ENCODE measurements around the gene EN1. TPM values are rescaled to one million over a fixed set of nuclear protein-coding genes. Genes with fewer than 3 reads are reported as not detected.

Gene EN1
- total RNA-seq, 1 experiment from 2014 or later: 4.7 TPM

GRCh38 chr2:118852605-118853128 is 5.2 kb upstream of the EN1 start:
- Histone ChIP-seq H3K27ac (no peak overlapping the region), H3K27me3 (replicated peaks) (no peaks in the 10 kb centered on the region), H3K36me3 (no peaks in the 10 kb centered on the region), H3K4me1 (replicated peaks) (no peaks in the 10 kb centered on the region), H3K4me3 (no peak overlapping the region), H3K9me3 (replicated peaks) (no peaks in the 10 kb centered on the region)
- no peak for DNase-seq (ENCODE audit: low read depth in 1 of 2, low spot score in 2 of 2)

GRCh38 chr2:118851650-118852049 is 4.2 kb upstream of the EN1 start:
- Histone ChIP-seq H3K9me3 (replicated peaks) (no peaks in the 10 kb centered on the region), H3K4me1 (replicated peaks) (no peaks in the 10 kb centered on the region), H3K36me3 (no peaks in the 10 kb centered on the region), H3K4me3 (no peak overlapping the region), H3K27me3 (replicated peaks) (no peaks in the 10 kb centered on the region), H3K27ac (no peak overlapping the region)
- peak in 1 of 2 experiments; percentile 38 for DNase-seq (ENCODE audit: low read depth in 1 of 2, low spot score in 2 of 2)

GRCh38 chr2:118850901-118851415 is 3.5 kb upstream of the EN1 start:
- peak in 1 of 2 experiments; percentile 26 for DNase-seq (ENCODE audit: low read depth in 1 of 2, low spot score in 2 of 2)
- H3K4me3 ChIP-seq: no peak overlapping the region
- no peaks in the 10 kb centered on the region for H3K36me3 ChIP-seq
- H3K27ac ChIP-seq: no peak overlapping the region
- H3K4me1 ChIP-seq (replicated peaks): no peaks in the 10 kb centered on the region
- no peaks in the 10 kb centered on the region for H3K27me3 ChIP-seq (replicated peaks)
- no peaks in the 10 kb centered on the region for H3K9me3 ChIP-seq (replicated peaks)

- H3K27me3 ChIP-seq (replicated peaks): no peaks in the 10 kb centered on the region
Measured at GRCh38 chr2:118850168-118850900, 2.9 kb upstream of the EN1 start.

GRCh38 chr2:118849226-118850167 is 2.0 kb upstream of the EN1 start:
- no peaks in the 10 kb centered on the region for H3K27me3 ChIP-seq (replicated peaks)
- no peak overlapping the region for H3K27ac ChIP-seq
- no peak for DNase-seq (ENCODE audit: low read depth in 1 of 2, low spot score in 2 of 2)
- H3K36me3 ChIP-seq: peaks cover 6% of the 10 kb centered on the region; the same call in 1 of the 2 replicates
- H3K4me3 ChIP-seq: no peak overlapping the region
- H3K9me3 ChIP-seq (replicated peaks): no peaks in the 10 kb centered on the region
- peaks cover 12% of the 10 kb centered on the region for H3K4me1 ChIP-seq (replicated peaks)

More at GRCh38 chr2:118850168-118850900, 2.9 kb upstream of the EN1 start:
- Histone ChIP-seq H3K4me1 (replicated peaks) (peaks cover 5% of the 10 kb centered on the region), H3K9me3 (replicated peaks) (no peaks in the 10 kb centered on the region), H3K27ac (no peak overlapping the region), H3K36me3 (no peaks in the 10 kb centered on the region), H3K4me3 (no peak overlapping the region)
- DNase-seq (ENCODE audit: low read depth in 1 of 2, low spot score in 2 of 2): peak in 1 of 2 experiments; percentile 36

- H3K4me3 ChIP-seq: no peak overlapping the region
- H3K4me1 ChIP-seq (replicated peaks): peaks cover 15% of the 10 kb centered on the region
- DNase-seq (ENCODE audit: low read depth in 1 of 2, low spot score in 2 of 2): no peak
- no peaks in the 10 kb centered on the region for H3K27me3 ChIP-seq (replicated peaks)
- H3K27ac ChIP-seq: no peak overlapping the region
- H3K9me3 ChIP-seq (replicated peaks): no peaks in the 10 kb centered on the region
- peaks cover 7% of the 10 kb centered on the region; the same call in 1 of the 2 replicates for H3K36me3 ChIP-seq
Measured at GRCh38 chr2:118848381-118849225, 1.2 kb upstream of the EN1 start.

GRCh38 chr2:118847762-118848172 is 319 bp upstream of the EN1 start:
- H3K36me3 ChIP-seq: peaks cover 8% of the 10 kb centered on the region; the same call in 1 of the 2 replicates
- peaks cover 17% of the 10 kb centered on the region for H3K4me1 ChIP-seq (replicated peaks)
- peak overlapping the region; percentile 80 for H3K4me3 ChIP-seq
- DNase-seq (ENCODE audit: low read depth in 1 of 2, low spot score in 2 of 2): peak in 1 of 2 experiments; percentile 89
- H3K27ac ChIP-seq: no peak overlapping the region
- H3K9me3 ChIP-seq (replicated peaks): no peaks in the 10 kb centered on the region
- no peaks in the 10 kb centered on the region for H3K27me3 ChIP-seq (replicated peaks)

GRCh38 chr2:118846442-118846952 is 951 bp downstream of the EN1 start:
- Histone ChIP-seq H3K36me3 (peaks cover 15% of the 10 kb centered on the region), H3K4me3 (peak overlapping the region; percentile 80), H3K4me1 (replicated peaks) (peaks cover 17% of the 10 kb centered on the region), H3K27me3 (replicated peaks) (no peaks in the 10 kb centered on the region), H3K27ac (no peak overlapping the region), H3K9me3 (replicated peaks) (no peaks in the 10 kb centered on the region)
- DNase-seq (ENCODE audit: low read depth in 1 of 2, low spot score in 2 of 2): peak in 1 of 2 experiments; percentile 46

- peak in 1 of 2 experiments; percentile 53 for DNase-seq (ENCODE audit: low read depth in 1 of 2, low spot score in 2 of 2)
- no peaks in the 10 kb centered on the region for H3K27me3 ChIP-seq (replicated peaks)
- peaks cover 22% of the 10 kb centered on the region for H3K36me3 ChIP-seq
- peak overlapping the region; percentile 80 for H3K4me3 ChIP-seq
- H3K9me3 ChIP-seq (replicated peaks): no peaks in the 10 kb centered on the region
- H3K27ac ChIP-seq: no peak overlapping the region; the same call in 1 of the 2 replicates
- peaks cover 17% of the 10 kb centered on the region for H3K4me1 ChIP-seq (replicated peaks)
Measured at GRCh38 chr2:118845522-118846441, 1.7 kb downstream of the EN1 start.

GRCh38 chr2:118845005-118845521 is 2.4 kb downstream of the EN1 start:
- no peak overlapping the region for H3K27ac ChIP-seq
- peak overlapping the region; percentile 80 for H3K4me3 ChIP-seq
- H3K36me3 ChIP-seq: peaks cover 27% of the 10 kb centered on the region
- no peak for DNase-seq (ENCODE audit: low read depth in 1 of 2, low spot score in 2 of 2)
- no peaks in the 10 kb centered on the region for H3K27me3 ChIP-seq (replicated peaks)
- H3K4me1 ChIP-seq (replicated peaks): peaks cover 17% of the 10 kb centered on the region
- H3K9me3 ChIP-seq (replicated peaks): no peaks in the 10 kb centered on the region

GRCh38 chr2:118844261-118845004 is 3.0 kb downstream of the EN1 start:
- no peaks in the 10 kb centered on the region for H3K27me3 ChIP-seq (replicated peaks)
- no peak for DNase-seq (ENCODE audit: low read depth in 1 of 2, low spot score in 2 of 2)
- H3K4me1 ChIP-seq (replicated peaks): peaks cover 17% of the 10 kb centered on the region
- H3K4me3 ChIP-seq: no peak overlapping the region
- peaks cover 27% of the 10 kb centered on the region for H3K36me3 ChIP-seq
- no peaks in the 10 kb centered on the region for H3K9me3 ChIP-seq (replicated peaks)
- H3K27ac ChIP-seq: no peak overlapping the region
